Trophoblast cell (in vitro differentiated cells and primary cell): ENCODE results near the gene GADD45GIP1.

Experiments used
- DNase-seq, 2 donors: peaks; one replicate each; pipeline ENCODE4 v3.0.0-alpha.2; 2016
- H2AFZ ChIP-seq: 2 replicates; pipeline ENCODE4 v1.6.1; 2013; ENCODE audit warnings: low read length, moderate library complexity, mild to moderate bottlenecking; ENCODE audit not compliant: insufficient read depth, poor library complexity
- H2AK5ac ChIP-seq: 2 replicates; pipeline ENCODE4 v1.6.1; 2013; ENCODE audit warnings: mild to moderate bottlenecking, low read length
- H2BK120ac ChIP-seq: 2 replicates; pipeline ENCODE4 v1.6.1; 2013; ENCODE audit warnings: low read length, mild to moderate bottlenecking, moderate library complexity; ENCODE audit not compliant: insufficient read depth, poor library complexity
- H2BK12ac ChIP-seq: 2 replicates; pipeline ENCODE4 v1.6.1; 2013; ENCODE audit warnings: mild to moderate bottlenecking, low read length, moderate library complexity
- H2BK5ac ChIP-seq: 2 replicates; pipeline ENCODE4 v1.6.1; 2013; ENCODE audit warnings: low read length, low read depth, moderate library complexity, mild to moderate bottlenecking; ENCODE audit not compliant: poor library complexity
- H3K14ac ChIP-seq: 2 replicates; pipeline ENCODE4 v1.6.1; 2013; ENCODE audit warnings: mild to moderate bottlenecking, low read length
- H3K18ac ChIP-seq: 2 replicates; pipeline ENCODE4 v1.6.1; 2013; ENCODE audit warnings: mild to moderate bottlenecking, low read length
- H3K23ac ChIP-seq: 2 replicates; pipeline ENCODE4 v1.6.1; 2013; ENCODE audit warnings: low read length
- H3K27ac ChIP-seq: 2 replicates; pipeline ENCODE4 v1.5.1; 2013; ENCODE audit warnings: low read depth, mild to moderate bottlenecking, inconsistent platforms, low read length, moderate library complexity
- H3K27me3 ChIP-seq: 2 replicates; pipeline ENCODE4 v1.6.1; 2013; ENCODE audit warnings: inconsistent platforms, mild to moderate bottlenecking, low read length, moderate library complexity; ENCODE audit not compliant: insufficient read depth
- H3K36me3 ChIP-seq, 2 experiments: 1 replicate in 1 of 2; 2 replicates in 1 of 2; pipeline ENCODE4 v1.6.1; 2013; ENCODE audit warnings: low read length in 2 of 2, mild to moderate bottlenecking in 2 of 2, moderate library complexity in 1 of 2; ENCODE audit not compliant: insufficient read depth in 2 of 2, control insufficient read depth in 1 of 2
- H3K4ac ChIP-seq: 2 replicates; pipeline ENCODE4 v1.6.1; 2013; ENCODE audit warnings: low read depth, mild to moderate bottlenecking, low read length, moderate library complexity
- H3K4me1 ChIP-seq, 2 experiments: 1 replicate in 1 of 2; 2 replicates in 1 of 2; pipeline ENCODE4 v1.6.1; 2013; ENCODE audit warnings: low read length in 2 of 2, mild to moderate bottlenecking in 2 of 2, moderate library complexity in 1 of 2; ENCODE audit not compliant: insufficient read depth in 2 of 2, control insufficient read depth in 1 of 2
- H3K4me2 ChIP-seq: 2 replicates; pipeline ENCODE4 v1.6.1; 2013; ENCODE audit warnings: inconsistent platforms, mild to moderate bottlenecking, low read length, moderate library complexity
- H3K4me3 ChIP-seq: 2 replicates; pipeline ENCODE4 v1.5.1; 2013; ENCODE audit warnings: mild to moderate bottlenecking, low read depth, low read length, inconsistent platforms
- H3K79me1 ChIP-seq: one replicate; pipeline ENCODE4 v1.6.1; 2013; ENCODE audit warnings: low read length
- H3K79me2 ChIP-seq: 2 replicates; pipeline ENCODE4 v1.6.1; 2013; ENCODE audit warnings: low read length, mild to moderate bottlenecking; ENCODE audit not compliant: control insufficient read depth, insufficient read depth, poor library complexity
- H3K9ac ChIP-seq: 2 replicates; pipeline ENCODE4 v1.6.1; 2013; ENCODE audit warnings: mild to moderate bottlenecking, low read length
- H3K9me3 ChIP-seq: 2 replicates; pipeline ENCODE4 v1.6.1; 2013; ENCODE audit warnings: low read depth, mild to moderate bottlenecking, control low read depth, inconsistent platforms, low read length; ENCODE audit not compliant: insufficient read depth
- H4K12ac ChIP-seq: 2 replicates; pipeline ENCODE4 v1.6.1; 2013; ENCODE audit warnings: low read depth, mild to moderate bottlenecking, low read length, moderate library complexity
- H4K8ac ChIP-seq: 2 replicates; pipeline ENCODE4 v1.6.1; 2013; ENCODE audit warnings: low read depth, mild to moderate bottlenecking, low read length, moderate library complexity
- H4K91ac ChIP-seq: one replicate; pipeline ENCODE4 v1.6.1; 2013; ENCODE audit warnings: low read depth, mild to moderate bottlenecking, low read length, moderate library complexity
- WGBS: extraction: QIAGEN DNeasy Blood & Tissue Kit; methylation state at CpG from one replicate; pipeline ENCODE4 v1.1.7; 2013; ENCODE audit warnings: missing lambda C conversion rate; ENCODE audit not compliant: insufficient read length, insufficient coverage; ENCODE audit errors: extremely low coverage; 5-methylcytosine and 5-hydroxymethylcytosine counted together

GADD45GIP1 gene

DNA sequence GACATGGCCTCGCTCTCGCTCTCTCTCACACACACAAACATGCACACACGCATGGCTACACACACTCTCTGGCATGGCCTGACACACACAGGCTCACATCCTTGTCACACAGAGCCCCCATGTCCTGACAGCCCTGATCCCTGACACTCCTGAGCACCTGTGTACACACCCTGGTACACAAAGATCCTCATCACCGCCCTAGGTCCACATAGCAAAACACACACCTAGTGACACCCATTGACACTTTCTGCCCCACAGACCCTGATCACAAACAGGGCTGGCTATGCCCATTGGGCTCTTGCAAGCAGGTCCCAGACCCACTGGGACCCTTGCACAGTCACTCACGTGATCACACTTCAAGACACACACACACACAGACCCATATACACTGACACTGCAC lies 34.3 kb upstream of the GADD45GIP1 start:
- no peak overlapping the region for H2AFZ ChIP-seq
- no peak overlapping the region for H3K14ac ChIP-seq
- no peaks in the 10 kb centered on the region for H3K79me1 ChIP-seq
- no peak overlapping the region for H3K9ac ChIP-seq
- H4K91ac ChIP-seq: no peak overlapping the region
- H3K4me1 ChIP-seq: peaks cover 0 to 6% of the 10 kb centered on the region in 2 experiments
- DNase-seq: no peak
- H3K4ac ChIP-seq: no peak overlapping the region
- no peak overlapping the region for H2BK12ac ChIP-seq
- H2AK5ac ChIP-seq: no peak overlapping the region
- H3K27ac ChIP-seq: no peak overlapping the region
- no peak overlapping the region for H3K23ac ChIP-seq
- H3K4me2 ChIP-seq: no peak overlapping the region
- no peak overlapping the region for H4K12ac ChIP-seq
- H3K79me2 ChIP-seq: no peaks in the 10 kb centered on the region
- no CpG with 5 or more reads among the region's 5 CpGs for WGBS
- no peak overlapping the region for H3K18ac ChIP-seq
- no peak overlapping the region for H2BK120ac ChIP-seq
- no peak overlapping the region for H2BK5ac ChIP-seq
- no peak overlapping the region for H3K4me3 ChIP-seq
- no peak overlapping the region for H4K8ac ChIP-seq
- peaks cover 26% of the 10 kb centered on the region for H3K9me3 ChIP-seq
- H3K27me3 ChIP-seq: peaks cover 35% of the 10 kb centered on the region
- no peaks in the 10 kb centered on the region for H3K36me3 ChIP-seq

DNA sequence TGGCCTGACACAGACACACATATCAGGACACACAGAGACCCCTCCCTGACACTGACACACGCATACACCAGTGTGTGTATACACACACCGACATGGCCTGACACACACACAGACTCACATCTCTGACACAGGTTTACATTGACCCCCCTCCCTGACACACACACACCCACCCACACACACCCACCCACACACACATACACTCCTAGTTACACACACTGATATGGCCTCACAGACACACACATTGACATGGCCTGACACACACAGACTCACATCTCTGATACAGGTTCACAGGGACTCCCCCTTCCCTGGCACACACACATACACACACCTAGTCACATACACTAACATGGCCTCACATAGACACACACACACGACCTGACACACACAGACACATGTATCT lies 33.8 kb upstream of the GADD45GIP1 start:
- Histone ChIP-seq H3K4me3 (peak overlapping the region; percentile 27), H2BK120ac (no peak overlapping the region), H3K27ac (no peak overlapping the region), H3K4me1 (peaks cover 0 to 3% of the 10 kb centered on the region in 2 experiments), H2BK5ac (no peak overlapping the region), H2AK5ac (no peak overlapping the region), H3K18ac (no peak overlapping the region), H3K79me2 (no peaks in the 10 kb centered on the region), H2AFZ (no peak overlapping the region), H2BK12ac (no peak overlapping the region), H3K9ac (no peak overlapping the region), H3K79me1 (no peaks in the 10 kb centered on the region), H3K14ac (no peak overlapping the region), H4K12ac (no peak overlapping the region), H4K91ac (no peak overlapping the region), H3K23ac (no peak overlapping the region), H3K9me3 (peaks cover 24% of the 10 kb centered on the region), H3K4ac (no peak overlapping the region), H4K8ac (no peak overlapping the region), H3K27me3 (peaks cover 30% of the 10 kb centered on the region), H3K36me3 (no peaks in the 10 kb centered on the region), H3K4me2 (no peak overlapping the region)
- DNase-seq: no peak
- whole genome bisulfite sequencing: no CpG with 5 or more reads among the region's 3 CpGs

DNA sequence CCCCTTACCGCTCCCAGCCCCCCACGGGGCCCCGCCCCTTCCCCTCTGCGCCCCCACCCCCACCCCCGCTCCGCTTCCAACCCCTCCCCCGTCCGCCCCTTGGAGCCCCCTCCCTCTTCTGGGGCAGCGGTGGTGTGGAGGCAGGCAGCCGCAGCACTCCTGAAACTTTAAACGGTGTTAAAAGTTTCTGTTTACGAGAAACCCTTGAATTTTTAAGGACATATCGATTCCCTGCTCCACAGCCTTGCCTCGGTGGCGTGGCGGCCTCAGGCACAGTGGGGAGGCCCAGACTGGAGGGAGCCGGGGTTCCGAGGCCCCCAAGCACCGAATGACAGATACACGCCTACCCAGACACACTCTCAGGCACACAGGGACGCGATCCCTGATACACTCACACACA lies 33.4 kb upstream of the GADD45GIP1 start:
- Histone ChIP-seq H2BK12ac (no peak overlapping the region), H2AK5ac (no peak overlapping the region), H4K12ac (no peak overlapping the region), H3K27me3 (peaks cover 29% of the 10 kb centered on the region), H3K27ac (no peak overlapping the region), H3K79me1 (no peaks in the 10 kb centered on the region), H2BK120ac (no peak overlapping the region), H4K91ac (no peak overlapping the region), H3K14ac (no peak overlapping the region), H3K4me2 (no peak overlapping the region), H2AFZ (no peak overlapping the region), H3K9me3 (peaks cover 23% of the 10 kb centered on the region), H4K8ac (no peak overlapping the region), H2BK5ac (no peak overlapping the region), H3K18ac (no peak overlapping the region), H3K23ac (no peak overlapping the region), H3K4ac (no peak overlapping the region), H3K4me1 (peaks cover 0 to 2% of the 10 kb centered on the region in 2 experiments), H3K9ac (no peak overlapping the region), H3K36me3 (no peaks in the 10 kb centered on the region), H3K4me3 (no peak overlapping the region), H3K79me2 (no peaks in the 10 kb centered on the region)
- WGBS: no CpG with 5 or more reads among the region's 22 CpGs
- DNase-seq: no peak

- no peak overlapping the region for H2BK120ac ChIP-seq
- no peak overlapping the region for H2BK12ac ChIP-seq
- no peak overlapping the region for H3K4me2 ChIP-seq
- no peaks in the 10 kb centered on the region for H3K79me2 ChIP-seq
- H3K4me1 ChIP-seq: no peaks in the 10 kb centered on the region
- H4K12ac ChIP-seq: no peak overlapping the region
- H3K18ac ChIP-seq: no peak overlapping the region
- peaks cover 25% of the 10 kb centered on the region for H3K9me3 ChIP-seq
- no peaks in the 10 kb centered on the region for H3K36me3 ChIP-seq
- H2AFZ ChIP-seq: no peak overlapping the region
- H3K9ac ChIP-seq: no peak overlapping the region
- WGBS: no CpG with 5 or more reads among the region's 10 CpGs
- no peak overlapping the region for H2BK5ac ChIP-seq
- H3K4me3 ChIP-seq: no peak overlapping the region
- H3K14ac ChIP-seq: no peak overlapping the region
- no peak overlapping the region for H4K8ac ChIP-seq
- no peak overlapping the region for H3K4ac ChIP-seq
- no peak for DNase-seq
- no peak overlapping the region for H4K91ac ChIP-seq
- peaks cover 22% of the 10 kb centered on the region for H3K27me3 ChIP-seq
- H3K23ac ChIP-seq: no peak overlapping the region
- H2AK5ac ChIP-seq: no peak overlapping the region
- no peaks in the 10 kb centered on the region for H3K79me1 ChIP-seq
- no peak overlapping the region for H3K27ac ChIP-seq
Measured at GRCh38 chr19:12987781-12988180, 30.8 kb upstream of the GADD45GIP1 start.
